GM12878 (cell line): ENCODE results near the gene ADAM10. TPM values are rescaled to one million over a fixed set of nuclear protein-coding genes. Genes with fewer than 3 reads are reported as not detected.

Experiments used
- ATAC-seq: fragments of 200-7000 bp; cut with Tn5 transposase; 3 replicates; pipeline ENCODE4 v1.9.1; 2020; ENCODE audit warnings: mild to moderate bottlenecking, moderate library complexity
- BruUV-seq: library from RNA; stranded (reverse); fragments of 400-500 nt; replicated peaks from 2 replicates; lab custom pipeline; 2021; lab: Mats Ljungman, UMichigan
- CTCF ChIA-PET: fragments of 300-600 bp; sonication (Branson Sonifier 250); formaldehyde crosslinking; extraction: SDS; loops from one replicate; lab custom pipeline; 2021; ENCODE audit warnings: inconsistent platforms; lab: Yijun Ruan, JAX
- POLR2A ChIA-PET: fragments of 350-600 bp; formaldehyde crosslinking; extraction: SDS; loops from one replicate; lab custom pipeline; 2021; ENCODE audit warnings: inconsistent platforms; lab: Charles Lee
- RAD21 ChIA-PET: fragments of 300-600 bp; sonication (Branson Sonifier 250); formaldehyde crosslinking; loops from one replicate; lab custom pipeline; 2023; ENCODE audit warnings: antibody characterized with exemption; ENCODE audit not compliant: unreplicated experiment; lab: Charles Lee
- SMC1A ChIA-PET: fragments of 300-600 bp; sonication (Branson Sonifier 250); formaldehyde crosslinking; loops from one replicate; lab custom pipeline; 2023; ENCODE audit not compliant: unreplicated experiment, uncharacterized antibody; lab: Charles Lee
- DNase-seq: peaks from one replicate; pipeline ENCODE4 v3.0.0-alpha.2; 2011; ENCODE audit warnings: low read depth, low spot score
- FAIRE-seq: peaks from 3 replicates; lab custom pipeline; 2011; peaks lifted over from hg19 to GRCh38; lab: Jason Lieb, UNC
- H2AFZ ChIP-seq: 2 replicates; pipeline ENCODE4 v1.6.0; 2011; ENCODE audit warnings: low read depth, low read length, control low read depth; ENCODE audit not compliant: control insufficient read depth
- H3K27ac ChIP-seq: 2 replicates; pipeline ENCODE4 v1.5.1; 2011; ENCODE audit warnings: control low read depth; ENCODE audit not compliant: control insufficient read depth, insufficient read depth
- H3K27me3 ChIP-seq, 2 experiments: replicated peaks in 1 of 2; 2 replicates each; pipeline versions ENCODE4 v1.6.0 to v1.6.1; 2011; ENCODE audit warnings: low read length in 1 of 2; ENCODE audit not compliant: control insufficient read depth in 2 of 2, insufficient read depth in 2 of 2
- H3K36me3 ChIP-seq, 2 experiments: 2 replicates each; pipeline ENCODE4 v1.5.1; 2011; ENCODE audit warnings: low read length in 1 of 2; ENCODE audit not compliant: control insufficient read depth in 2 of 2, insufficient read depth in 2 of 2
- H3K4me1 ChIP-seq: 2 replicates; pipeline ENCODE4 v1.6.1; 2011; ENCODE audit warnings: mild to moderate bottlenecking, low read length, moderate library complexity, mixed read lengths; ENCODE audit not compliant: control insufficient read depth, insufficient read depth
- H3K4me2 ChIP-seq: 2 replicates; pipeline ENCODE4 v1.6.0; 2011; ENCODE audit warnings: control low read depth; ENCODE audit not compliant: control insufficient read depth, insufficient read depth
- H3K4me3 ChIP-seq: fragments of 200-600 bp; sonication (generic); 2 replicates; pipeline ENCODE4 v1.5.1; 2016
- H3K79me2 ChIP-seq: 2 replicates; pipeline ENCODE4 v1.6.0; 2011; ENCODE audit warnings: low read length; ENCODE audit not compliant: control insufficient read depth, insufficient read depth
- H3K9ac ChIP-seq: 2 replicates; pipeline ENCODE4 v1.8.0; 2011; ENCODE audit warnings: low read length, control low read depth, mixed read lengths; ENCODE audit not compliant: control insufficient read depth, insufficient read depth
- H3K9me3 ChIP-seq: replicated peaks from 3 replicates; pipeline ENCODE4 v1.5.1; 2011; ENCODE audit warnings: mild to moderate bottlenecking, low read length; ENCODE audit not compliant: control insufficient read depth, insufficient read depth
- H4K20me1 ChIP-seq: 2 replicates; pipeline ENCODE4 v1.6.0; 2011; ENCODE audit not compliant: control insufficient read depth, insufficient read depth
- ATF7 ChIP-seq: fragments of 450-650 bp; IDR thresholded peaks from 2 replicates; pipeline ENCODE4 v1.6.1; 2016; ENCODE audit warnings: low read depth, mild to moderate bottlenecking
- E2F4 ChIP-seq: IDR thresholded peaks from 2 replicates; pipeline ENCODE4 v1.6.1; 2012; ENCODE audit warnings: low read depth, low read length, improper control_type of control experiment
- EGR1 ChIP-seq, 2 experiments: IDR thresholded peaks; 1 replicate in 1 of 2; 2 replicates in 1 of 2; pipeline ENCODE4 v1.6.1; 2011 to 2012; ENCODE audit warnings: low read depth in 2 of 2, low read length in 2 of 2, borderline replicate concordance in 1 of 2, mild to moderate bottlenecking in 1 of 2, moderate library complexity in 1 of 2
- ESRRA ChIP-seq: IDR thresholded peaks from 2 replicates; pipeline ENCODE4 v1.6.1; 2012; ENCODE audit warnings: mild to moderate bottlenecking, low read length, improper control_type of control experiment
- HDAC6 ChIP-seq: fragments of 200-600 bp; sonication (generic); IDR thresholded peaks from one replicate; pipeline ENCODE4 v1.8.0; 2017; ENCODE audit warnings: antibody characterized with exemption; ENCODE audit not compliant: unreplicated experiment
- MEF2B ChIP-seq: fragments of 450-650 bp; IDR thresholded peaks from 2 replicates; pipeline ENCODE4 v1.6.1; 2018; ENCODE audit warnings: mild to moderate bottlenecking, moderate library complexity; ENCODE audit not compliant: partially characterized antibody, poor library complexity, severe bottlenecking
- RBBP5 ChIP-seq: fragments of 200-600 bp; sonication (generic); conservative IDR thresholded peaks from 2 replicates; pipeline ENCODE4 v1.6.1; 2016
- RFX5 ChIP-seq: IDR thresholded peaks from 2 replicates; pipeline ENCODE4 v1.6.1; 2011; ENCODE audit warnings: low read depth, low read length, improper control_type of control experiment
- SMARCA5 ChIP-seq: fragments of 450-650 bp; IDR thresholded peaks from 2 replicates; pipeline ENCODE4 v1.6.1; 2017; ENCODE audit warnings: mild to moderate bottlenecking
- SMC3 ChIP-seq: IDR thresholded peaks from 2 replicates; pipeline ENCODE4 v1.6.1; 2011; ENCODE audit warnings: low read length, improper control_type of control experiment, borderline replicate concordance
- ZBTB33 ChIP-seq: fragments of 450-650 bp; IDR thresholded peaks from 2 replicates; pipeline ENCODE4 v1.6.1; 2017; ENCODE audit warnings: mild to moderate bottlenecking
- ZNF274 ChIP-seq: IDR thresholded peaks from one replicate; pipeline ENCODE4 v1.8.0; 2011; ENCODE audit not compliant: insufficient read length, insufficient read depth
- ZNF622 ChIP-seq: fragments of 450-650 bp; IDR thresholded peaks from 2 replicates; pipeline ENCODE4 v1.6.1; 2017; ENCODE audit warnings: mild to moderate bottlenecking, inconsistent platforms
- WGBS: methylation state at CpG from one replicate; pipeline ENCODE4 v1.1.6; 2016; ENCODE audit warnings: low lambda C conversion rate; ENCODE audit not compliant: insufficient replicate concordance, insufficient coverage; ENCODE audit errors: missing lambda C conversion rate; 5-methylcytosine and 5-hydroxymethylcytosine counted together
- in situ Hi-C: fragments of 300-500 bp; cut with MboI; formaldehyde crosslinking; loops from 9 replicates; pipeline ENCODE4 v1.14.3; 2018; ENCODE audit warnings: mixed read lengths
- intact Hi-C: fragments of 100-400 bp; cut with micrococcal nuclease; formaldehyde crosslinking; loops from one replicate; pipeline ENCODE4 v1.14.2; 2022; ENCODE audit not compliant: unreplicated experiment
- polyA plus RNA-seq, 11 experiments: library from polyadenylated mRNA; depleted of rRNA in 4 of 11; unstranded in 6 of 11; stranded (reverse) in 5 of 11; fragments of >200 nt; fragmentation: Nextera tagmentation in 4 of 11; fragmentation: Illumina TruSeq in 1 of 11; extraction: Ambion mirVana in 4 of 11; extraction: Trizol in 1 of 11; gene quantifications; 1 replicate in 1 of 11; 2 replicates in 10 of 11; pipeline versions ENCODE4 v1.2.1 to v1.2.3, GENCODE V29; 2011 to 2016; ENCODE audit warnings: inconsistent platforms in 2 of 11, missing spikeins in 2 of 11, low read depth in 1 of 11
- total RNA-seq, 4 experiments: library from RNA; depleted of rRNA in 3 of 4; stranded (reverse); fragments of >200 nt in 3 of 4; fragmentation: Illumina TruSeq in 1 of 4; extraction: Trizol in 1 of 4; gene quantifications; 2 replicates each; pipeline versions ENCODE4 v1.2.1 to v1.2.3, GENCODE V29; 2013 to 2021
- TF ChIP-seq, protein P1 (sequence below): fragments of 150-350 bp; IDR thresholded peaks from 2 replicates; pipeline ENCODE4 v1.6.1; 2016; ENCODE audit warnings: low read depth, low read length

ADAM10 gene
- total and polyA plus RNA-seq, 10 of the 15 experiments (the other 5 are each of a cell fraction or from before 2014, with no cell fraction given), result 10.0 to 88.9 (median 51.7) TPM

DNA sequence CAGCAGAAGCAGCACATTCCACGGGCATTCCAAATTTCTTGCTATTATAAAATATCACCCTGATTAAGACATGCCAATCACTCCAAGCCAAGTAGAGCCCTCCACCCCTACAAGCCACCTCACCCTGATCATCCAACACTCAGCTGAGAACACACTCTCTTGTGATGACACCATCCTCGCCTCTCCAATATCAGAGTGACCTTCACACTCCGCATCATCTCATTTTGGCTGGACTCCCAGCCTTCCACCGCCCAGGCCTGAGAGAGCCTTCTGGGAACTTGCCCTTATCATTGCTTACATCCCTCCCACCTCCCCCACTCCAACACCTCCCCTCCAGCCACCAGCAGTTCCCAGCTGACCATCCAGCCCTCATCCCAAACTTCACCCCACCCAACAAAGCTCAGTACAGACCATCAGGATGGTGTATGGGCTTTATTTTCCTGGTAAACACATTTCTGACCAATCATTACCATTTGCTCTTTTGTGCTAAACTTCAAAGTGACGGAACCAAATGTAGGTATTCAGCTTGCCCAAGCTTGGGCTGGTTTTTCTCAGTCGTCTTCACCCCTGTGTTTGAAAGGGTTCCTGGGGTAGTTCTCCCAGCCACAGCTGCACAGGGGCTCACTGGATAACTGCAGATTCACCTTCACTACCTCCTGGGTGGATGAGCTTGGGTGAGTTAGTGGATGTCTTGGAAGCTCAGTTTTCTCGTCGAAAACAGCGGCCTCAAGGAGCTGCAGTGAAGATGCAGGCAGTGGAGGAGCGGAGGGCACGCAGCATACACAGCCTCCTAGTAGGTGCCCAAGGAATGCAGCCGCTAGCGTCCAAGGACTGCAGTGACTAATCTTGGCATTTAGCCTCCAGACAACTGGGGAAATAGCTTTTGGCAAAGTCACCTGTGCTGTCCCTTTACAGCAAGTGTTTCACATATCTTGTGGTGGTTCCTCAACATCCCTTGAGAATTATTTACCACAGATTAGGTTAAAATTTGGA is 202.6 kb downstream of the ADAM10 start:
- Histone ChIP-seq H3K79me2 (no peaks in the 10 kb centered on the region), H3K27ac (no peak overlapping the region), H3K4me3 (no peak overlapping the region), H3K4me1 (peaks cover 13% of the 10 kb centered on the region), H3K27me3 (no peaks in the 10 kb centered on the region), H2AFZ (no peak overlapping the region), H3K9ac (no peak overlapping the region), H3K36me3 (no peaks in the 10 kb centered on the region), H4K20me1 (no peaks in the 10 kb centered on the region), H3K9me3 (no peaks in the 10 kb centered on the region)
- RAD21 ChIA-PET, result interaction anchor here (0.7 kb wide), 1 partner anchor 12 kb away, joined by 3 read pairs; no protein-coding TSS in a partner anchor
- CTCF ChIA-PET, result no interaction called here
- ATAC-seq, result no peak
- SMC1A ChIA-PET, result interaction anchor here (0.5 to 0.6 kb wide), 2 partner anchors 18 to 120 kb away, joined by 3 read pairs; no protein-coding TSS in a partner anchor
- BruUV-seq, result no TSS peak
- 63% methylated on average over 13 of the region's 13 CpGs for WGBS
- in situ Hi-C loops, result no loop called here
- POLR2A ChIA-PET, result interaction anchor here (0.6 to 0.7 kb wide), 2 partner anchors 8 to 10 kb away, joined by 3 to 4 read pairs; no protein-coding TSS in a partner anchor
- TF ChIP-seq MEF2B, result no peak
- no peak for TF ChIP-seq ZBTB33
- TF ChIP-seq E2F4, result no peak
- no peak for TF ChIP-seq ATF7
- no peak for TF ChIP-seq ESRRA
- TF ChIP-seq SMC3, result no peak
- TF ChIP-seq RFX5, result no peak
- TF ChIP-seq RBBP5, result no peak
- TF ChIP-seq, protein P1, sequence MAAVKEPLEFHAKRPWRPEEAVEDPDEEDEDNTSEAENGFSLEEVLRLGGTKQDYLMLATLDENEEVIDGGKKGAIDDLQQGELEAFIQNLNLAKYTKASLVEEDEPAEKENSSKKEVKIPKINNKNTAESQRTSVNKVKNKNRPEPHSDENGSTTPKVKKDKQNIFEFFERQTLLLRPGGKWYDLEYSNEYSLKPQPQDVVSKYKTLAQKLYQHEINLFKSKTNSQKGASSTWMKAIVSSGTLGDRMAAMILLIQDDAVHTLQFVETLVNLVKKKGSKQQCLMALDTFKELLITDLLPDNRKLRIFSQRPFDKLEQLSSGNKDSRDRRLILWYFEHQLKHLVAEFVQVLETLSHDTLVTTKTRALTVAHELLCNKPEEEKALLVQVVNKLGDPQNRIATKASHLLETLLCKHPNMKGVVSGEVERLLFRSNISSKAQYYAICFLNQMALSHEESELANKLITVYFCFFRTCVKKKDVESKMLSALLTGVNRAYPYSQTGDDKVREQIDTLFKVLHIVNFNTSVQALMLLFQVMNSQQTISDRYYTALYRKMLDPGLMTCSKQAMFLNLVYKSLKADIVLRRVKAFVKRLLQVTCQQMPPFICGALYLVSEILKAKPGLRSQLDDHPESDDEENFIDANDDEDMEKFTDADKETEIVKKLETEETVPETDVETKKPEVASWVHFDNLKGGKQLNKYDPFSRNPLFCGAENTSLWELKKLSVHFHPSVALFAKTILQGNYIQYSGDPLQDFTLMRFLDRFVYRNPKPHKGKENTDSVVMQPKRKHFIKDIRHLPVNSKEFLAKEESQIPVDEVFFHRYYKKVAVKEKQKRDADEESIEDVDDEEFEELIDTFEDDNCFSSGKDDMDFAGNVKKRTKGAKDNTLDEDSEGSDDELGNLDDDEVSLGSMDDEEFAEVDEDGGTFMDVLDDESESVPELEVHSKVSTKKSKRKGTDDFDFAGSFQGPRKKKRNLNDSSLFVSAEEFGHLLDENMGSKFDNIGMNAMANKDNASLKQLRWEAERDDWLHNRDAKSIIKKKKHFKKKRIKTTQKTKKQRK, result no peak
- TF ChIP-seq ZNF622, result no peak
- no peak for TF ChIP-seq ZNF274
- no peak for TF ChIP-seq HDAC6
- TF ChIP-seq SMARCA5, result no peak
- no peak for TF ChIP-seq EGR1 (IDR thresholded peaks at IDR 0.05; ENCODE audit: borderline replicate concordance in 1 of 2, low read depth in 2 of 2, low read length in 2 of 2)
- TF ChIP-seq, all 136 proteins: peak for 0
- H3K4me2 ChIP-seq, result no peak overlapping the region
- FAIRE-seq (no peak), DNase-seq (no peak)
- intact Hi-C loops, result no loop called here
